Lower leg skin (tissue), 3 donors: ENCODE results near the gene RABGAP1.

Experiments used
- POLR2A ChIP-seq, 2 donors: fragments of 450-650 bp; IDR thresholded peaks; one replicate each; pipeline ENCODE4 v1.6.1; 2016 to 2017; ENCODE audit warnings: antibody characterized with exemption in 2 of 2, mild to moderate bottlenecking in 1 of 2, moderate library complexity in 1 of 2
- TF ChIP-seq, protein P1 (sequence below), 3 donors: fragments of 450-650 bp; IDR thresholded peaks; one replicate each; pipeline ENCODE4 v1.5.1; 2016; ENCODE audit warnings: antibody characterized with exemption in 3 of 3, mild to moderate bottlenecking in 3 of 3, moderate library complexity in 2 of 3

DNA sequence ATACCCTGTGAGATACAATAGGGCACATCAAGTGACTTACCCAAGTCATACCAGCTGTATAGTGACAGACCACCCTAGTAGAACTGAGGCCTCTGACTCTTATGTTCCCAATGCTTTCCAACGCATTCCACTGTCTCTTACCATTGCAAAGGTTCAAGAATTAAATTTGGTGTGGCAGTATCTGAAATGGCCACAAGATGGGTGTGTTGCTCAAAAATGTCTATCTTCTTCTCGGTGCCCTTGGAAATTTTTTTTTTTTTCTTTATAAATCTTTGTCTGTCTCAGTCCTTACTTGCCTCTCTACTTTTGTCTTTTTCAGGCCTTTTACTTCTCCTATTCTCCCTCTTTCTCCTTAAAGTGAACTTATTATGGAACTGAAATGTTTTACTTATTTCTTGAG is 141.0 kb downstream of the RABGAP1 start:
- TF ChIP-seq, protein P1, sequence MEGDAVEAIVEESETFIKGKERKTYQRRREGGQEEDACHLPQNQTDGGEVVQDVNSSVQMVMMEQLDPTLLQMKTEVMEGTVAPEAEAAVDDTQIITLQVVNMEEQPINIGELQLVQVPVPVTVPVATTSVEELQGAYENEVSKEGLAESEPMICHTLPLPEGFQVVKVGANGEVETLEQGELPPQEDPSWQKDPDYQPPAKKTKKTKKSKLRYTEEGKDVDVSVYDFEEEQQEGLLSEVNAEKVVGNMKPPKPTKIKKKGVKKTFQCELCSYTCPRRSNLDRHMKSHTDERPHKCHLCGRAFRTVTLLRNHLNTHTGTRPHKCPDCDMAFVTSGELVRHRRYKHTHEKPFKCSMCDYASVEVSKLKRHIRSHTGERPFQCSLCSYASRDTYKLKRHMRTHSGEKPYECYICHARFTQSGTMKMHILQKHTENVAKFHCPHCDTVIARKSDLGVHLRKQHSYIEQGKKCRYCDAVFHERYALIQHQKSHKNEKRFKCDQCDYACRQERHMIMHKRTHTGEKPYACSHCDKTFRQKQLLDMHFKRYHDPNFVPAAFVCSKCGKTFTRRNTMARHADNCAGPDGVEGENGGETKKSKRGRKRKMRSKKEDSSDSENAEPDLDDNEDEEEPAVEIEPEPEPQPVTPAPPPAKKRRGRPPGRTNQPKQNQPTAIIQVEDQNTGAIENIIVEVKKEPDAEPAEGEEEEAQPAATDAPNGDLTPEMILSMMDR (IDR thresholded peaks at IDR 0.05), result no peak
- TF ChIP-seq POLR2A (IDR thresholded peaks at IDR 0.05), result no peak
